GM06990 (cell line): ENCODE data around the gene HOOK1.

ENCODE experiments used
- DNase-seq: peaks from one replicate; pipeline ENCODE4 v3.0.0-alpha.2; 2011; ENCODE audit not compliant: insufficient read length; ENCODE audit errors: extremely low read depth
- H3K27me3 ChIP-seq: replicated peaks from 2 replicates; pipeline ENCODE4 v1.6.0; 2011; ENCODE audit warnings: low read length; ENCODE audit not compliant: control insufficient read depth, insufficient read depth
- H3K36me3 ChIP-seq: 2 replicates; pipeline ENCODE4 v1.5.1; 2011; ENCODE audit warnings: low read length; ENCODE audit not compliant: control insufficient read depth, insufficient read depth
- H3K4me3 ChIP-seq: replicated peaks from 2 replicates; pipeline ENCODE4 v1.5.1; 2011; ENCODE audit warnings: low read depth, mild to moderate bottlenecking, control low read depth, low read length
- TF ChIP-seq, protein P1 (sequence below): IDR thresholded peaks from 2 replicates; pipeline ENCODE4 v1.5.1; 2011; ENCODE audit warnings: low read length, control low read depth, mild to moderate bottlenecking, inconsistent platforms; ENCODE audit not compliant: insufficient read depth, poor library complexity, severe bottlenecking

The HOOK1 gene

DNA sequence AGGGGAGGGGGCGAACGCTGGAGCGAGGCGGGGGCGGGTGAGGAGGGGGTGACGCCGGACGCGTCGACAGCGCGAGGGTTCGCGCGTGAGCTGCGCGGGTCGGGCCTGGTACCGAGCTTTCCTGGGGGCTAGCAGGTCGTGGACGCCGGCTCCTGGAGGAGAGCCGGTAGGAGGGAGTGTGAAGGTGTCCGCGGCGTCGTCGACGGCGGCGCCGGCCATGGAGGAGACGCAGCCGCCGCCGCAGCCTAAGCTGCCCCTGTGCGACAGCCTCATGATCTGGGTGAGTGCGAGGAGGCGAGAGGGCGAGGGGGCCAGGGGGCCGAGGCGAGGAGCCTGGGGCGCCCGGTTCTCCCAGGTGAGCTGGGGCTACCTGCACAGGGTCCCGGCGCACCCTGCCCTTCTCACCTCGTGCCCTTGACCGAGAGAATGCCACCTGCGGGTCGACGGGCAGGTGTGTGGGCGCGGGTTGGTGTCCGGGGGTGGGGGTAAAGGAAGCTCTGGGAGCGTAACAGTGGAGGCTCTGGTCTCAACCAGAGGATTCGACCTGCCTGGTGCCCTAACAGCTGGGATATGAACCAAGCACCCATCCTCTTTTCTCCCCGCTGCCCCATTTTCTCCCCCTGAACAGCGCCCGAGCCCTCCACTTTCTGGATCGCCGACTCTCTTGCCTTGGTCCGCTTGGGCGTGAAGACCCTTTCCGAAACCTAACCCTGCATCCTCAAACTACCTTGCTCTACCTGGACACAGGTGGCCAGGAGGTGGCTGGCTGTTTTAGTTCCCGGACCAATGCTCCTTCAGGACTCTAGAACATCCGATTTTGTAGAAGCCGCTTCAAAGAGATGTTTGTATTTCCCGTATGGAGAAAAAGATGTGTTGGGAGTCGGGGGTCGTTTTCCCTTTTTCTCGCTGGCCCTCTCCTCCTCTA, at the start of gene HOOK1:
Gene HOOK1 (plus strand): TSS at position 49 of the 925 bp plus-strand sequence. CDS start 169 bp downstream, at position 218.
- Histone ChIP-seq H3K27me3 (no peaks in the 10 kb centered on the region), H3K36me3 (no peaks in the 10 kb centered on the region), H3K4me3 (peak within 1 kb of the TSS; percentile 70)
- TF ChIP-seq, protein P1, sequence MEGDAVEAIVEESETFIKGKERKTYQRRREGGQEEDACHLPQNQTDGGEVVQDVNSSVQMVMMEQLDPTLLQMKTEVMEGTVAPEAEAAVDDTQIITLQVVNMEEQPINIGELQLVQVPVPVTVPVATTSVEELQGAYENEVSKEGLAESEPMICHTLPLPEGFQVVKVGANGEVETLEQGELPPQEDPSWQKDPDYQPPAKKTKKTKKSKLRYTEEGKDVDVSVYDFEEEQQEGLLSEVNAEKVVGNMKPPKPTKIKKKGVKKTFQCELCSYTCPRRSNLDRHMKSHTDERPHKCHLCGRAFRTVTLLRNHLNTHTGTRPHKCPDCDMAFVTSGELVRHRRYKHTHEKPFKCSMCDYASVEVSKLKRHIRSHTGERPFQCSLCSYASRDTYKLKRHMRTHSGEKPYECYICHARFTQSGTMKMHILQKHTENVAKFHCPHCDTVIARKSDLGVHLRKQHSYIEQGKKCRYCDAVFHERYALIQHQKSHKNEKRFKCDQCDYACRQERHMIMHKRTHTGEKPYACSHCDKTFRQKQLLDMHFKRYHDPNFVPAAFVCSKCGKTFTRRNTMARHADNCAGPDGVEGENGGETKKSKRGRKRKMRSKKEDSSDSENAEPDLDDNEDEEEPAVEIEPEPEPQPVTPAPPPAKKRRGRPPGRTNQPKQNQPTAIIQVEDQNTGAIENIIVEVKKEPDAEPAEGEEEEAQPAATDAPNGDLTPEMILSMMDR = no peak
- no peak for DNase-seq

DNA sequence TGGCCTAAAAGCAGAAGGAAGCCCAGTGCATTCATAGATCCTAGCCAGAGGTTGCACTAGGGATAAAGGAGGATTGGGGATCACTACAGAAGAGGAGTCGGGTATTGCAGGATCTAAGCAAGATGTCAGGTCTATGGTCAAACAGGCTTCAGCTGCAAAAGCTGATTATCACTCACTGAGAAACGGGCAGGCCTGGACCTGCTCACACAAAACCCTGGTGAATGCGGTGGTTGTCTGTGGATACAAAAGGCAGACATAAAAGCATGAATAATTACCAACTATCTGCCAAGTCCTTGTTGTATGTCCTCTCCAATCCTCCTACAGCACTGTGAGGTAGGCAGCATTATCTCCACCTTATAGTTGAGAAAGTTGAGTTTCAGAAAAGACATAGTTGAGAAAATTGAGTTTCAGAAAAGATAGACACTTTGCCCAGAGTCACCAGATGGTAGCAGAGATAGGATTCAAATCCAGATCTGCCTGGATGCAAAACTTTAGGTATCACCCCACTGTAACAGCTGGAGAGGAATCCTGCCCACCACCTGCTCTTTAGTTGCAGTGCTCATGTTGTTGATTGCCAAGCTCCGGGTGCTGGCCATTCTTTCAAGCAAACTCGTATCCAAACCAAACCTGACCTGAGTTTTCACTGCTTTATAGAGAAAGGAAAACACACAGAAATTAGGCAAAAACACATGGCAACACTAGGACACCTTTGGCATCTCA, 49.6 kb upstream of the HOOK1 start:
- TF ChIP-seq, protein P1 = no peak
- no peaks in the 10 kb centered on the region for H3K27me3 ChIP-seq
- no peak overlapping the region for H3K4me3 ChIP-seq
- DNase-seq = no peak
- H3K36me3 ChIP-seq = no peaks in the 10 kb centered on the region

DNA sequence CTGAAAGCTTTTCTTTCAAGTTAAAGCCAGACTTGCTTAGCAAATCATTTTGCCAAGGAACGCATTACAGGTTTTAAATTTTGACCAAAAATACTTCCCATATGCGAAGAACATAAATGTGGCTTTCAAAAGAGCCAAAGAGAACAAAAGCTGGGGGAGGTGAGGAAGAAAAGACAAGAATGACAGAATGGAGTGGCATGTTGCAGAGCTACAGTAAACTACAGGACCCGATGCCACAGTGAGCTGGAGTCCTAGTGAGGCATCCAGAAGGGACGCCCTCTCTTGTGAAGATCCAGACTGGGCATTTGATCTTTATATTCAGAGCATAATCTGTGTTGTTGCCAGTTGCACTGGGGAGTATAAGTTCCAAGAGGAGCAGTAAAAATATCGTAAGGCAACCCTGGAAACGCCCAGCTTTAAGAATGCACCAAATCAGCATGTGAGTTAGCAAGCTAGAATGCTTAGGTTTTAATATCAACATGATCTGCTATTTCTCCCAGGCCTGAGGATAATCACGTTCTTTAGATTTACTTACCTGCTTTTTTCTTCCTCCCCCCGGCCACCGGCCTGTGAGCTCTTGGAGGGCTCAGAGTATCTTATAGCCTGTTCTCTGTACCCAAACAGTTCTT, 48.4 kb upstream of the HOOK1 start:
- Histone ChIP-seq H3K36me3 (no peaks in the 10 kb centered on the region), H3K27me3 (no peaks in the 10 kb centered on the region), H3K4me3 (no peak overlapping the region)
- no peak for DNase-seq
- TF ChIP-seq, protein P1 = no peak

DNA sequence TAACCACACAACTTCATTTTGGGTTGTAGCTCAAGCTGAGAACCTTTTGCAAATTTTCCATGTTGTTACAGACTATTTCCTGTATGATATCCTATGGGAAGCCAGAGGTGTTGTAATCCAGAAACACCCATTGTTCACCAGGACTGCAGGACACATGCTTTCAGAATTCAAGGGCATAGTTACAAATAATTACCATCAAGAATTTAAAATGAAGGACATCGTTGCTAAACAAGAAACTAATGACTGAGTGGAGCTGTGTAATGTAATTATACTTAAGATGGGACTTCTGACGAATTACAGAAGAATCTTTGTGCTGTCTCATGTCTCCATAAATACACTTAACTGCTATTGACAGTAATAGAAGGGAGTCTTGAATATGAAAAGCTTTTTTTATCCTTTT, 47.6 kb upstream of the HOOK1 start:
- Histone ChIP-seq H3K27me3 (no peaks in the 10 kb centered on the region), H3K4me3 (no peak overlapping the region), H3K36me3 (no peaks in the 10 kb centered on the region)
- DNase-seq = no peak
- TF ChIP-seq, protein P1 = no peak

DNA sequence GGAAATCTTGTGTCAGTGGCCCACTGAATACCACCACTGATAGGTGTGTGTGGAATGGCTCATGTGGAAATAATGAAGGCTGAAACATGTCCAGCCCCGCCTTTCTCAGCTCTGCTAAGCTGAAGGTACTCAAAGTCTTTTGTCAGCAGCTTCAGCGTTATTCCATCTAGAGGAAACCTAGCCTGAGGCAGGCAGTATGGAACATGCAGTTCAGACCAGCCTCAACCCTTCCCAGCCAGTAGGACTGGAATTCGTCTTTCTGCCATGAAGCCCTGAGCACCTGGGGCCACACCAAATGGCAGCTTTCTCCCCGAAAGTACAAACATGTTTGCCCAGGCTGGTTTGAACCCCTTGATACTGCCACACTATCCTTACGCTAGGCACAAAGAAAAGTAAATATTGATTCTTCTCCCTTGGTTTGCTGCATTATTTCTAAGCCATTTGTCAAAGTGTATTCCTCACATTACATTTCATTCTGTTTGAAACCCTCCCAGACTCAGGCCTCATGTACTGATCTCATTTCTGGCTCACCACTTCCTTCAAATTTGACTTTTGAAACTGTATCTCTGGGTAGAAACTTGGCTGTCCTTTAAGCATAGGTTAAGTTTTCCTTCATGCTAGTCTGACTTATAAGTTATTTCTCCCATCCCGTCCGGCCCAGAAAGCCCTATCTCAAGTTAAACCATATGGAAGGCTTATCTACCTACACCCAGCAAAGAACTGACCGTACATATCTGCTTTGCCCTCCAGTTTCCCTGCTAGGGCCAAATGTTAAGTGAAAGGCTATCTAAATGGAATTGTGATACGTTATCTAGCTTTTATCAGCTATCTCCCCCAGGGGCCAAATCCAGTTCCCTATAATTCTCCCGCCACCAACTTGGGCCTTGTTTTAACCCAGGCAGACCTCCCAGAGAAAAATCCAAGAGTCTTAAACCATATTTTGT, 45.7 kb upstream of the HOOK1 start:
- DNase-seq = no peak
- no peaks in the 10 kb centered on the region for H3K27me3 ChIP-seq
- no peak overlapping the region for H3K4me3 ChIP-seq
- TF ChIP-seq, protein P1 = no peak
- no peaks in the 10 kb centered on the region for H3K36me3 ChIP-seq
